Type B pancreatic cell (in vitro differentiated cells): ENCODE data around the gene MAB21L1. TPM values are rescaled to one million over a fixed set of nuclear protein-coding genes. Genes with fewer than 3 reads are reported as not detected.
A peak's percentile ranks its signal among the peaks of the same experiment; 100 is the strongest.

Experiments used
- DNase-seq: peaks from one replicate; pipeline ENCODE4 v3.0.0; 2021; ENCODE audit warnings: mixed read lengths; ENCODE audit not compliant: unreplicated experiment; ENCODE audit errors: extremely low spot score
- H3K27ac Mint-ChIP-seq: 2 replicates; pipeline ENCODE4 v1.8.0; 2021; ENCODE audit warnings: mild to moderate bottlenecking, mixed read lengths
- H3K27me3 Mint-ChIP-seq: 2 replicates; pipeline ENCODE4 v1.8.0; 2021; ENCODE audit warnings: mixed read lengths
- H3K36me3 Mint-ChIP-seq: 2 replicates; pipeline ENCODE4 v1.8.0; 2021; ENCODE audit warnings: mixed read lengths
- H3K4me1 Mint-ChIP-seq: one replicate; pipeline ENCODE4 v1.8.0; 2021; ENCODE audit warnings: mixed read lengths; ENCODE audit not compliant: unreplicated experiment
- H3K4me3 Mint-ChIP-seq: 2 replicates; pipeline ENCODE4 v1.8.0; 2021; ENCODE audit warnings: mild to moderate bottlenecking, mixed read lengths
- H3K9me3 Mint-ChIP-seq: 2 replicates; pipeline ENCODE4 v1.8.0; 2021; ENCODE audit warnings: mixed read lengths
- long read RNA-seq: library from polyadenylated mRNA; unstranded; transcript quantifications from one replicate; pipeline ENCODE4 v2.0.0, GENCODE V29; 2020
- total RNA-seq: library from RNA; stranded (reverse); gene quantifications from 2 replicates; pipeline ENCODE4 v1.2.1, GENCODE V29; 2021; ENCODE audit warnings: low replicate concordance
- TF ChIP-seq, protein P1 (sequence below): fragments of 200-600 bp; sonication (generic); conservative IDR thresholded peaks from 2 replicates; pipeline ENCODE4 v1.5.0; 2021; ENCODE audit warnings: antibody characterized with exemption, mild to moderate bottlenecking

The MAB21L1 gene
- 0.21 and 11.0 TPM in 2 replicates for total RNA-seq
- long read RNA-seq, partial matches to known transcripts = 0 of 2 reads
- long read RNA-seq, other reads (novel, unspliced or antisense) = 0 of 2 reads

DNA sequence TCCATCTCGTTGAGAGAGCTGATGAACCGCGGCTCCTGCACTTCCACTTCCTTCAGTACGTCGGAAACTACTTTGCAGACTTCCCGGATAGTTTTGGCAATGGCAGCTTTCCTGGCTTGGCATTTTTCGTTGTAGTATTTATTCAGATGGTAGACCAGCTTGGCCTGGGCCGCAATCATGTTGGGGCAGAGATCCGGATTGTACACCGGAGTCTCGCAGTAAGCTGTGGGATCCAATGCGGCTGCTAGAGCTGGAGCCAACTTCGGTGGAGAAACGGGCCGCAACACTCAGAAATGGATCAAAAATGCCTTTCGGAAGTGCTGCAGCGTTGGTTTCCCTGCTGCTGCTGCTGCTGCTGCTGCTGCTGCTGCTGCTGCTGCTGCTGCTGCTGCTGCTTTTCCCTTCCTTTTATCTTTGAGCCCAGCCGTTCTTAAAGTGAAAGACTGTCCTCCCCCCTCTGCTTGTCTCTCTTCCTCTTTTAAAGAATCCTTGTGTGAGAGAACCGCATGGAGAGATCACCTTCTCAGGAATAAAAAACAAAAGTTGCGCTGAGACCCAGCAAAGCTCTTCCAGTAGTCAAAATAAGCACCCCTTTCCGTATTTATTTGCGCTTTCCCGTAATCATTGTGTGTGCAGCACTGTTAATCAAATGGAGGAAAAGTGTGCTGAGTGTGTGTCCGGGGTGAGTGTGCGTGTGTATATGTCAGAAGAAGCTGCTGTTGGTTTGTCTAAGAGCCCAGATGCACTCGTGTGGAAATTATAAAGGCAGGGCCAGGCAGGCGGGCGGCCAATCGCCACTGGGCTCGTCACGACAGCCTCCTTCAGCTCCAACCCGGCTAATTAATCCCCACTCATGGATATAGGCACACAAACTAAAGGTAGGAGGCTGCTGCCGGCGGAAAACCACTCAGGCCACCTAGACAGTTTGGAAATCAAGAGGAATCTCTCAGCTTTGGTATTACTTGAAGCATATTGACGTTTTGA lies at the start of gene MAB21L1:
TSS of gene MAB21L1 (minus strand) at position 730 of the 984 bp plus-strand sequence. CDS start at position 179, 551 bp downstream.
- Mint-ChIP-seq H3K4me1 (peaks cover 39% of the 10 kb centered on the region), H3K9me3 (no peaks in the 10 kb centered on the region), H3K36me3 (peaks cover 13% of the 10 kb centered on the region), H3K27ac (peak within 1 kb of the TSS; percentile 80), H3K4me3 (peak within 1 kb of the TSS; percentile 96), H3K27me3 (peaks cover 96% of the 10 kb centered on the region)
- DNase-seq = no peak
- TF ChIP-seq, protein P1, sequence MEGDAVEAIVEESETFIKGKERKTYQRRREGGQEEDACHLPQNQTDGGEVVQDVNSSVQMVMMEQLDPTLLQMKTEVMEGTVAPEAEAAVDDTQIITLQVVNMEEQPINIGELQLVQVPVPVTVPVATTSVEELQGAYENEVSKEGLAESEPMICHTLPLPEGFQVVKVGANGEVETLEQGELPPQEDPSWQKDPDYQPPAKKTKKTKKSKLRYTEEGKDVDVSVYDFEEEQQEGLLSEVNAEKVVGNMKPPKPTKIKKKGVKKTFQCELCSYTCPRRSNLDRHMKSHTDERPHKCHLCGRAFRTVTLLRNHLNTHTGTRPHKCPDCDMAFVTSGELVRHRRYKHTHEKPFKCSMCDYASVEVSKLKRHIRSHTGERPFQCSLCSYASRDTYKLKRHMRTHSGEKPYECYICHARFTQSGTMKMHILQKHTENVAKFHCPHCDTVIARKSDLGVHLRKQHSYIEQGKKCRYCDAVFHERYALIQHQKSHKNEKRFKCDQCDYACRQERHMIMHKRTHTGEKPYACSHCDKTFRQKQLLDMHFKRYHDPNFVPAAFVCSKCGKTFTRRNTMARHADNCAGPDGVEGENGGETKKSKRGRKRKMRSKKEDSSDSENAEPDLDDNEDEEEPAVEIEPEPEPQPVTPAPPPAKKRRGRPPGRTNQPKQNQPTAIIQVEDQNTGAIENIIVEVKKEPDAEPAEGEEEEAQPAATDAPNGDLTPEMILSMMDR = no peak

DNA sequence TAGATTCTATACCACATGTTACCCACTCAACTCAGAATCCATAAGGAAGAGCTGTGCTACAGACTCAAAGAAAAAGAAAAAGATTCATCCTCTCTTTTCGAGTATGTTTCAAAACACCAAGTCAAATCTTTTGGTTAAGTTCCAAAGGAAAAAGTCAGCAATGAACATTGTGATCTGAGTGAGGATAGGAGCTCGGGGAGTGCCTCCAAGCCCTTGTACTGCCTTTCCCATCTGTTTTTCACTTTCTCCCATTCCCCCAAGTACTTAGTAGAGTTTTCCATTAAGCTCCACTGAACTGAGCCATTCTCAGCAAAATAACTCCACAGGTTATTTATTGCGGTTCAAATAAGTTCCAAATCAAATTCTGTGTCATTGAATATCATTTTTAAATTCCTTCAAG lies 47.7 kb upstream of the MAB21L1 start:
- peaks cover 13% of the 10 kb centered on the region for H3K36me3 Mint-ChIP-seq
- TF ChIP-seq, protein P1 = no peak
- peaks cover 4% of the 10 kb centered on the region for H3K4me1 Mint-ChIP-seq
- no peaks in the 10 kb centered on the region for H3K9me3 Mint-ChIP-seq
- DNase-seq = no peak
- no peak overlapping the region for H3K4me3 Mint-ChIP-seq
- H3K27me3 Mint-ChIP-seq = peaks cover 18% of the 10 kb centered on the region
- no peak overlapping the region for H3K27ac Mint-ChIP-seq

DNA sequence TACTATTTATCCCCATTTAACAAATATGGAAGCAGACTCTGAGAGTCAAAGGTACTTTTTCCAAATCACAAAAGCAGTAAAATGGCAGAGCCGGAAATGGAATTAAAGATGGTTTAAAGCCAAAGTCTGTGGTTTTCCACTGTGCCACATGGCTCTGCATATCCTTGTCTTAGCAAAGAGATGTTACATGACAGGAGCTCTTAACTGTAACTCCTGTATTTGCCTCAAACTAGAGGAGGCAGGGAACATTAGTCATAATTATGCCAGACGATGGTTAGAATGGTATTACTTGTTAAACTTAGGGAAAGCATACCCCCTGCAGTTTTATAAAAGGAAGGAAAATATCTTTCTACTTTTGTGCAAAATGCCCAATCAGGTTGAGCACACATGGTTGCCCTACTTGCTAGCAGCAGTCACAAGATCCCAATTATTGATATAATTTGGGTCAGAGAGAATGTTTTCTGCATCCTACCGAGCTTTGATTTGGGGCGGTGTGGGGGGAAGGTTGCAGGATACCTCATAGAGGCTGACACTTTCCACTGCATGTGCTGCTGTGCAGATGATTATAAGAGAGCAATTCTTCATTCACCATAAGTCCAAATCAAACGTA lies 42.0 kb upstream of the MAB21L1 start:
- Mint-ChIP-seq H3K36me3 (peaks cover 10% of the 10 kb centered on the region), H3K27me3 (peaks cover 32% of the 10 kb centered on the region), H3K27ac (no peak overlapping the region), H3K4me1 (peaks cover 4% of the 10 kb centered on the region), H3K9me3 (no peaks in the 10 kb centered on the region), H3K4me3 (no peak overlapping the region)
- TF ChIP-seq, protein P1 = no peak
- no peak for DNase-seq

DNA sequence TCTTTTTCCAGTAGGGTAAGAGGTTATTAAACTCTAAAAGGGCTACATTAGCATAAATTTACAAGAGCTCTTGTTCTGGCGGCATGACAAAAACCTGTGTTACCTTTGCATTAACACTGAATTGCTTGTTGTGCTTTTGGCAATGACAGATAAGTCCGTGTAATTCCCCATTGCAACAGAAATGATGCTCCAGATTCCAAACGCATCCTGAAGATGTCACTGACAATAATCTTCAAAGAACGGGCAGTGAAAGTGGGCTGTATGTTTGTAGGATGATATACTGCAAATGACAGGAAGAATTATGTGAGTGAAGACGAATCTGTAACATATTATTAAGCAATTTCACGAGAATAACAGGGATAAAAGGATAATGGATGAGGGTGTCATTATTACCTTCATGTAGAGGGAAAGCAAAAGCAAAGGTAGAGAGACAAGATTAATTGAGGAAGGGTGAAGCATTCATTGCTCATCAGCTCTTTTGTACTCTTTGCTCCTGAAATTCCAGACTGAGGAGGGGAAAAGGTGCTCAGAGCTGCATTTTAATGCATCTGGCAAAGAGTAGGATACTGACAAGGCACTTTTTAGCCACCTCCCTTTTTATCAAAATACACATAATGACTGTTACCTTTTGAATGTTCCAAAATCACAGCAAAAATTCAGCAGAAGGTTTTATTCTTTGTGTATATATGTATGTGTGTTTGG lies 38.5 kb upstream of the MAB21L1 start:
- DNase-seq = no peak
- peaks cover 4% of the 10 kb centered on the region for H3K4me1 Mint-ChIP-seq
- H3K9me3 Mint-ChIP-seq = no peaks in the 10 kb centered on the region
- H3K27ac Mint-ChIP-seq = peak overlapping the region; percentile 1
- TF ChIP-seq, protein P1 = no peak
- H3K36me3 Mint-ChIP-seq = peaks cover 3% of the 10 kb centered on the region
- no peak overlapping the region for H3K4me3 Mint-ChIP-seq
- peaks cover 20% of the 10 kb centered on the region for H3K27me3 Mint-ChIP-seq

DNA sequence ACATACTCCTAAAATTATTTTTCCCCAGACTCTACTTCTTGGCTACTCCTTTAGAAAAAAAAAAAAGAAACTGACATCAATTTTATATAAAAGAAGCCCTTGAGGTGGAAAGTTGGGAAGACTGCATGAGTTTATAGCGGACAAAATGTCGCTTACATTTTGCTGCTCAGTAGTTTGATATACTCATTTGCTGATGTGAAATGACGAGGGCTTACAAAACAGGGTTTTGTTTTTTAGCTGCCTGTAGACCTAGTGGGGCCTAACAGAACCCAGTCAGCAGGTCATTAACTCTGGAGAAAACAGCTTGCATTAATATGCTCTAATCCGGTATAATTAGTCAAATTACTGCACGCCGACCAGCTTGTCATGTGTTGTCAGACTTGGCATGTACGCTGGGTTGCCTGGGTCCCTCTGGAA lies 37.6 kb upstream of the MAB21L1 start:
- TF ChIP-seq, protein P1 = no peak
- no peaks in the 10 kb centered on the region for H3K36me3 Mint-ChIP-seq
- peaks cover 4% of the 10 kb centered on the region for H3K4me1 Mint-ChIP-seq
- no peak overlapping the region for H3K4me3 Mint-ChIP-seq
- H3K27ac Mint-ChIP-seq = no peak overlapping the region
- no peak for DNase-seq
- peaks cover 15% of the 10 kb centered on the region for H3K27me3 Mint-ChIP-seq
- H3K9me3 Mint-ChIP-seq = no peaks in the 10 kb centered on the region
